ENCODE data around the gene CLEC16A. TPM values are rescaled to one million over a fixed set of nuclear protein-coding genes. Genes with fewer than 3 reads are reported as not detected.
A peak's percentile ranks its signal among the peaks of the same experiment; 100 is the strongest.

Gene CLEC16A
- total RNA-seq, 2 experiments from 2014 or later, result 18.4 to 20.1 TPM

GRCh38 chr16:11121914-11122692 lies 177.7 kb downstream of the CLEC16A start:
- Mint-ChIP-seq H3K4me1 (ENCODE audit: low read depth) (peaks cover 6% of the 10 kb centered on the region), H3K36me3 (ENCODE audit: low read depth) (peaks cover 32% of the 10 kb centered on the region), H3K9me3 (no peaks in the 10 kb centered on the region), H3K4me3 (no peak overlapping the region), H3K27me3 (ENCODE audit: low read depth) (no peaks in the 10 kb centered on the region), H3K27ac (no peak overlapping the region)
- no peak for DNase-seq
- CTCF ChIA-PET, result interaction anchor here (1.1 kb wide), 1 partner anchor 12 kb away, joined by 3 read pairs; no protein-coding TSS in a partner anchor
- intact Hi-C loops (cut with micrococcal nuclease), result no loop called here

GRCh38 chr16:11123666-11124065 lies 179.3 kb downstream of the CLEC16A start:
- H3K9me3 Mint-ChIP-seq, result no peaks in the 10 kb centered on the region
- no peak overlapping the region for H3K4me3 Mint-ChIP-seq
- CTCF ChIA-PET, result no interaction called here
- H3K36me3 Mint-ChIP-seq (ENCODE audit: low read depth), result peaks cover 35% of the 10 kb centered on the region
- intact Hi-C loops (cut with micrococcal nuclease), result no loop called here
- DNase-seq, result no peak
- H3K27me3 Mint-ChIP-seq (ENCODE audit: low read depth), result no peaks in the 10 kb centered on the region
- H3K27ac Mint-ChIP-seq, result no peak overlapping the region
- H3K4me1 Mint-ChIP-seq (ENCODE audit: low read depth), result peaks cover 14% of the 10 kb centered on the region

GRCh38 chr16:11125936-11126335 lies 181.6 kb downstream of the CLEC16A start:
- H3K36me3 Mint-ChIP-seq (ENCODE audit: low read depth), result peaks cover 34% of the 10 kb centered on the region
- CTCF ChIA-PET, result no interaction called here
- DNase-seq, result no peak
- H3K4me1 Mint-ChIP-seq (ENCODE audit: low read depth), result peaks cover 28% of the 10 kb centered on the region
- H3K27ac Mint-ChIP-seq, result no peak overlapping the region
- no peaks in the 10 kb centered on the region for H3K9me3 Mint-ChIP-seq
- intact Hi-C loops (cut with micrococcal nuclease), result no loop called here
- H3K4me3 Mint-ChIP-seq, result no peak overlapping the region
- no peaks in the 10 kb centered on the region for H3K27me3 Mint-ChIP-seq (ENCODE audit: low read depth)

GRCh38 chr16:11126399-11127054 lies 182.2 kb downstream of the CLEC16A start:
- intact Hi-C loops (cut with micrococcal nuclease), result no loop called here
- H3K9me3 Mint-ChIP-seq, result no peaks in the 10 kb centered on the region
- H3K4me1 Mint-ChIP-seq (ENCODE audit: low read depth), result peaks cover 30% of the 10 kb centered on the region
- H3K27me3 Mint-ChIP-seq (ENCODE audit: low read depth), result no peaks in the 10 kb centered on the region
- CTCF ChIA-PET, result no interaction called here
- H3K4me3 Mint-ChIP-seq, result no peak overlapping the region
- no peak for DNase-seq
- H3K27ac Mint-ChIP-seq, result no peak overlapping the region
- peaks cover 32% of the 10 kb centered on the region for H3K36me3 Mint-ChIP-seq (ENCODE audit: low read depth)

GRCh38 chr16:11127610-11128195 lies 183.3 kb downstream of the CLEC16A start:
- Mint-ChIP-seq H3K4me3 (no peak overlapping the region), H3K4me1 (ENCODE audit: low read depth) (peaks cover 35% of the 10 kb centered on the region), H3K27me3 (ENCODE audit: low read depth) (no peaks in the 10 kb centered on the region), H3K36me3 (ENCODE audit: low read depth) (peaks cover 23% of the 10 kb centered on the region), H3K27ac (no peak overlapping the region), H3K9me3 (no peaks in the 10 kb centered on the region)
- intact Hi-C loops (cut with micrococcal nuclease), result no loop called here
- CTCF ChIA-PET, result no interaction called here
- no peak for DNase-seq

- CTCF ChIA-PET, result interaction anchor here (0.9 kb wide), 1 partner anchor 243 kb away, joined by 3 read pairs; no protein-coding TSS in a partner anchor
- intact Hi-C loops (cut with micrococcal nuclease), result no loop called here
- DNase-seq, result peak; percentile 29
- Mint-ChIP-seq H3K27me3 (ENCODE audit: low read depth) (no peaks in the 10 kb centered on the region), H3K27ac (peak overlapping the region; percentile 46), H3K9me3 (no peaks in the 10 kb centered on the region), H3K36me3 (ENCODE audit: low read depth) (peaks cover 23% of the 10 kb centered on the region), H3K4me3 (no peak overlapping the region), H3K4me1 (ENCODE audit: low read depth) (peaks cover 37% of the 10 kb centered on the region)
Observed at GRCh38 chr16:11128211-11129141, 184.1 kb downstream of the CLEC16A start.

GRCh38 chr16:11129378-11129781 lies 185.0 kb downstream of the CLEC16A start:
- CTCF ChIA-PET, result interaction anchor here (0.9 kb wide), 1 partner anchor 243 kb away, joined by 3 read pairs; no protein-coding TSS in a partner anchor
- Mint-ChIP-seq H3K36me3 (ENCODE audit: low read depth) (peaks cover 18% of the 10 kb centered on the region), H3K27me3 (ENCODE audit: low read depth) (no peaks in the 10 kb centered on the region), H3K4me3 (no peak overlapping the region), H3K9me3 (no peaks in the 10 kb centered on the region), H3K27ac (no peak overlapping the region), H3K4me1 (ENCODE audit: low read depth) (peaks cover 37% of the 10 kb centered on the region)
- no peak for DNase-seq
- intact Hi-C loops (cut with micrococcal nuclease), result no loop called here

GRCh38 chr16:11130978-11131665 lies 186.8 kb downstream of the CLEC16A start:
- CTCF ChIA-PET, result no interaction called here
- Mint-ChIP-seq H3K36me3 (ENCODE audit: low read depth) (peaks cover 21% of the 10 kb centered on the region), H3K27ac (no peak overlapping the region), H3K4me1 (ENCODE audit: low read depth) (peaks cover 38% of the 10 kb centered on the region), H3K4me3 (no peak overlapping the region), H3K27me3 (ENCODE audit: low read depth) (no peaks in the 10 kb centered on the region), H3K9me3 (no peaks in the 10 kb centered on the region)
- intact Hi-C loops (cut with micrococcal nuclease), result no loop called here
- no peak for DNase-seq

GRCh38 chr16:11131706-11132105 lies 187.3 kb downstream of the CLEC16A start:
- Mint-ChIP-seq H3K4me1 (ENCODE audit: low read depth) (peaks cover 41% of the 10 kb centered on the region), H3K27ac (no peak overlapping the region), H3K4me3 (no peak overlapping the region), H3K27me3 (ENCODE audit: low read depth) (no peaks in the 10 kb centered on the region), H3K9me3 (no peaks in the 10 kb centered on the region), H3K36me3 (ENCODE audit: low read depth) (peaks cover 16% of the 10 kb centered on the region)
- intact Hi-C loops (cut with micrococcal nuclease), result no loop called here
- CTCF ChIA-PET, result interaction anchor here (0.6 to 1.2 kb wide), 2 partner anchors 12 to 96 kb away, joined by 3 to 4 read pairs; no protein-coding TSS in a partner anchor
- no peak for DNase-seq

GRCh38 chr16:11133344-11133943 lies 189.1 kb downstream of the CLEC16A start:
- CTCF ChIA-PET, result interaction anchor here (0.6 to 1.0 kb wide), 4 partner anchors 12 to 263 kb away, joined by 3 to 4 read pairs (median 3); no protein-coding TSS in a partner anchor
- H3K27ac Mint-ChIP-seq, result no peak overlapping the region
- H3K4me1 Mint-ChIP-seq (ENCODE audit: low read depth), result peaks cover 41% of the 10 kb centered on the region
- DNase-seq, result no peak
- no peaks in the 10 kb centered on the region for H3K27me3 Mint-ChIP-seq (ENCODE audit: low read depth)
- peaks cover 15% of the 10 kb centered on the region for H3K36me3 Mint-ChIP-seq (ENCODE audit: low read depth)
- intact Hi-C loops (cut with micrococcal nuclease), result no loop called here
- H3K9me3 Mint-ChIP-seq, result no peaks in the 10 kb centered on the region
- no peak overlapping the region for H3K4me3 Mint-ChIP-seq
